Upper lobe of left lung (tissue), 6 donors: Measurements from ENCODE around the gene HOXC11. TPM values are rescaled to one million over a fixed set of nuclear protein-coding genes. Genes with fewer than 3 reads are reported as not detected.
A peak's percentile ranks its signal among the peaks of the same experiment; 100 is the strongest.

ENCODE experiments used
- ATAC-seq, 2 donors: fragments of 200-7000 bp; cut with Tn5 transposase; one replicate each; pipeline ENCODE4 v1.9.1; 2022; ENCODE audit warnings: mild to moderate bottlenecking in 2 of 2, moderate library complexity in 2 of 2; ENCODE audit not compliant: low FRiP score in 2 of 2
- DNase-seq, 2 donors: peaks; one replicate each; pipeline ENCODE4 v3.0.0-alpha.2; 2019 to 2020
- H3K27ac ChIP-seq, 4 donors: fragments of 200-600 bp; sonication (generic); one replicate each; pipeline ENCODE4 v1.5.1; 2016 to 2019
- H3K27me3 ChIP-seq, 4 donors: fragments of 200-600 bp; sonication (generic); one replicate each; pipeline ENCODE4 v1.5.1; 2017 to 2019
- H3K36me3 ChIP-seq, 4 donors: fragments of 200-600 bp; sonication (generic); one replicate each; pipeline ENCODE4 v1.5.1; 2016 to 2019
- H3K4me1 ChIP-seq, 4 donors: fragments of 200-600 bp; sonication (generic); one replicate each; pipeline ENCODE4 v1.5.1; 2018 to 2019
- H3K4me3 ChIP-seq, 4 donors: fragments of 200-600 bp; sonication (generic); one replicate each; pipeline ENCODE4 v1.5.1; 2017 to 2019; ENCODE audit warnings: mild to moderate bottlenecking in 2 of 4, moderate library complexity in 1 of 4
- H3K9me3 ChIP-seq, 4 donors: fragments of 200-600 bp; sonication (generic); one replicate each; pipeline ENCODE4 v1.5.1; 2018 to 2019
- CTCF ChIP-seq, 6 experiments: fragments of 450-650 bp in 4 of 6; fragments of 200-600 bp in 2 of 6; sonication (generic) in 2 of 6; IDR thresholded peaks; one replicate each; pipeline ENCODE4 v1.5.1; 2016 to 2019; ENCODE audit warnings: antibody characterized with exemption in 6 of 6
- EP300 ChIP-seq, 4 donors: sonication (generic); formaldehyde crosslinking; IDR thresholded peaks; one replicate each; pipeline ENCODE4 v1.5.1; 2017; ENCODE audit warnings: antibody characterized with exemption in 4 of 4, control low read depth in 2 of 4
- POLR2A ChIP-seq, 4 donors: fragments of 450-650 bp; IDR thresholded peaks; one replicate each; pipeline ENCODE4 v1.5.1; 2016 to 2017; ENCODE audit warnings: antibody characterized with exemption in 4 of 4, mild to moderate bottlenecking in 2 of 4
- POLR2AphosphoS5 ChIP-seq, 2 donors: sonication (generic); formaldehyde crosslinking; IDR thresholded peaks; one replicate each; pipeline ENCODE4 v1.5.1; 2017; ENCODE audit warnings: antibody characterized with exemption in 2 of 2
- WGBS, 2 donors: methylation state at CpG; one replicate each; pipeline ENCODE4 v1.1.5; 2017 to 2018; 5-methylcytosine and 5-hydroxymethylcytosine counted together
- total RNA-seq, 6 donors: library from RNA; depleted of rRNA in 4 of 6; stranded (reverse); fragments of >200 nt in 4 of 6; gene quantifications; one replicate each; pipeline versions ENCODE4 v1.1.0 to v1.2.1, GENCODE V29; 2016 to 2021
- donor health status: DM: no; HTN: no; CAD: no; lungs with moderate emphysema.
- donor health status: DM: no; HTN: yes; CAD: no; lungs with severe emphysema.

HOXC11 gene
- total RNA-seq, 6 donors from 2014 or later = not detected

GRCh38 chr12:53955036-53955775 is 17.7 kb upstream of the HOXC11 start:
- TF ChIP-seq EP300 (IDR thresholded peaks at IDR 0.05) (no peak), POLR2A (IDR thresholded peaks at IDR 0.05) (no peak), POLR2AphosphoS5 (IDR thresholded peaks at IDR 0.05) (no peak), CTCF (IDR thresholded peaks at IDR 0.05) (no peak)
- ATAC-seq (no peak), DNase-seq (peak in 1 of 2 donors; percentile 79)
- peaks cover 0 to 91% (median 60%) of the 10 kb centered on the region in 4 donors for H3K27me3 ChIP-seq
- H3K36me3 ChIP-seq = no peaks in the 10 kb centered on the region
- 7 to 16% methylated on average over 8 to 50 of the region's 86 CpGs for WGBS, 2 donors
- no peak overlapping the region for H3K4me3 ChIP-seq
- H3K4me1 ChIP-seq = peaks cover 0 to 33% (median 3%) of the 10 kb centered on the region in 4 donors
- H3K9me3 ChIP-seq = no peaks in the 10 kb centered on the region
- no peak overlapping the region for H3K27ac ChIP-seq

DNA sequence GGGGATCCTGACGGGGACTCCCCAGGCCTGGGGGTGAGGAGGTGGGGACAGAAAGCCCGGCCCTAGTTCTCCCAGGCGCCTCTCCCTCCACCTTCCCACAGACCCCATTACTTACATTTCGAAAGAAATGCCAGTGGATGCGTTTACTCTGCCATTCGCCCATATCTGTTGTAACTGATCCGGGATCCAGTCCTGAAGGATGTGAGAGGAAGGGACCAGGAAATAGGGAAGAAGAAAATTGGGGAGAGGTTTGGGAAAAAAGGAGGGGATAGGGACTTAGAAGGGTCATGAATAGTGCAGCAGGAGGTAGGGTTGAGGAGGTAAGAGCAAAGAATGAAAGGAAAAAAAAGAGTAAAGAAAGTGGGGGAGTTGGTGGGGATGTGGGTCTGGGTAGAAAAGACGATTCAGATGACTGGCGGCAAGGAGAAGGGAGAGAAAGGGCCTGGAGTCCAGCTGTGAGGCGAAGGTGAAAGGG is 17.1 kb upstream of the HOXC11 start:
- DNase-seq (no peak), ATAC-seq (no peak)
- H3K27ac ChIP-seq = no peak overlapping the region
- H3K4me1 ChIP-seq = peaks cover 0 to 36% (median 5%) of the 10 kb centered on the region in 4 donors
- no peaks in the 10 kb centered on the region for H3K36me3 ChIP-seq
- H3K4me3 ChIP-seq = no peak overlapping the region
- WGBS, 2 donors = 9 to 11% methylated on average over 10 of the region's 10 CpGs
- no peak for TF ChIP-seq POLR2A (IDR thresholded peaks at IDR 0.05)
- TF ChIP-seq CTCF (IDR thresholded peaks at IDR 0.05) = no peak
- no peak for TF ChIP-seq POLR2AphosphoS5 (IDR thresholded peaks at IDR 0.05)
- no peak for TF ChIP-seq EP300 (IDR thresholded peaks at IDR 0.05)
- H3K9me3 ChIP-seq = no peaks in the 10 kb centered on the region
- H3K27me3 ChIP-seq = peaks cover 0 to 93% (median 57%) of the 10 kb centered on the region in 4 donors

GRCh38 chr12:53956251-53956887 is 16.6 kb upstream of the HOXC11 start:
- peak in 1 of 2 donors; percentile 11 for ATAC-seq
- 11 to 12% methylated on average over 18 to 25 of the region's 25 CpGs for WGBS, 2 donors
- H3K36me3 ChIP-seq = no peaks in the 10 kb centered on the region
- H3K27ac ChIP-seq = no peak overlapping the region
- peaks cover 0 to 36% (median 5%) of the 10 kb centered on the region in 4 donors for H3K4me1 ChIP-seq
- TF ChIP-seq POLR2A (IDR thresholded peaks at IDR 0.05) (no peak), POLR2AphosphoS5 (IDR thresholded peaks at IDR 0.05) (no peak), EP300 (IDR thresholded peaks at IDR 0.05) (no peak), CTCF (IDR thresholded peaks at IDR 0.05) (no peak)
- peaks cover 0 to 93% (median 56%) of the 10 kb centered on the region in 4 donors for H3K27me3 ChIP-seq
- no peak for DNase-seq
- no peak overlapping the region for H3K4me3 ChIP-seq
- no peaks in the 10 kb centered on the region for H3K9me3 ChIP-seq

- 10 to 15% methylated on average over 3 to 10 of the region's 11 CpGs for WGBS, 2 donors
- Histone ChIP-seq H3K4me1 (peaks cover 0 to 31% (median 5%) of the 10 kb centered on the region in 4 donors), H3K9me3 (no peaks in the 10 kb centered on the region), H3K4me3 (no peak overlapping the region), H3K36me3 (no peaks in the 10 kb centered on the region), H3K27me3 (peaks cover 0 to 93% (median 54%) of the 10 kb centered on the region in 4 donors), H3K27ac (no peak overlapping the region)
- TF ChIP-seq EP300 (IDR thresholded peaks at IDR 0.05) = no peak
- TF ChIP-seq POLR2AphosphoS5 (IDR thresholded peaks at IDR 0.05) = no peak
- DNase-seq = no peak
- no peak for ATAC-seq
These were observed 15.9 kb upstream of the HOXC11 start for GRCh38 chr12:53956914-53957536.

- no peaks in the 10 kb centered on the region for H3K9me3 ChIP-seq
- no peak for DNase-seq
- H3K36me3 ChIP-seq = no peaks in the 10 kb centered on the region
- 30% methylated on average over 3 of the region's 3 CpGs; no CpG with 5 or more reads in 1 of the 2 donors for WGBS, 2 donors
- peaks cover 0 to 25% (median 5%) of the 10 kb centered on the region in 4 donors for H3K4me1 ChIP-seq
- TF ChIP-seq CTCF (IDR thresholded peaks at IDR 0.05) (no peak), POLR2AphosphoS5 (IDR thresholded peaks at IDR 0.05) (no peak), POLR2A (IDR thresholded peaks at IDR 0.05) (no peak), EP300 (IDR thresholded peaks at IDR 0.05) (no peak)
- H3K27me3 ChIP-seq = peaks cover 0 to 88% (median 53%) of the 10 kb centered on the region in 4 donors
- no peak overlapping the region for H3K4me3 ChIP-seq
- no peak for ATAC-seq
- no peak overlapping the region for H3K27ac ChIP-seq
These were observed 14.8 kb upstream of the HOXC11 start for GRCh38 chr12:53958128-53958527.
